Stomach (tissue), 4 donors: Measurements from ENCODE around the gene UHRF1.
"Not testable (repeated sequence)": the region's sequence is repeated elsewhere in the genome, so short reads cannot be mapped to it uniquely, and the experiment has no call there.

Source experiments
- EP300 ChIP-seq: sonication (generic); formaldehyde crosslinking; IDR thresholded peaks from one replicate; pipeline ENCODE4 v1.6.1; 2017; ENCODE audit warnings: antibody characterized with exemption
- POLR2A ChIP-seq, 4 donors: fragments of 450-650 bp; IDR thresholded peaks; one replicate each; pipeline ENCODE4 v1.6.1; 2016; ENCODE audit warnings: antibody characterized with exemption in 4 of 4, control low read depth in 2 of 4, mild to moderate bottlenecking in 1 of 4, moderate library complexity in 1 of 4
- TF ChIP-seq, protein P1 (sequence below), 7 experiments: fragments of 450-650 bp in 4 of 7; fragments of 200-600 bp in 3 of 7; sonication (generic) in 3 of 7; IDR thresholded peaks; one replicate each; pipeline ENCODE4 v1.5.1; 2016 to 2019; ENCODE audit warnings: antibody characterized with exemption in 7 of 7, control low read depth in 2 of 7, mild to moderate bottlenecking in 1 of 7

DNA sequence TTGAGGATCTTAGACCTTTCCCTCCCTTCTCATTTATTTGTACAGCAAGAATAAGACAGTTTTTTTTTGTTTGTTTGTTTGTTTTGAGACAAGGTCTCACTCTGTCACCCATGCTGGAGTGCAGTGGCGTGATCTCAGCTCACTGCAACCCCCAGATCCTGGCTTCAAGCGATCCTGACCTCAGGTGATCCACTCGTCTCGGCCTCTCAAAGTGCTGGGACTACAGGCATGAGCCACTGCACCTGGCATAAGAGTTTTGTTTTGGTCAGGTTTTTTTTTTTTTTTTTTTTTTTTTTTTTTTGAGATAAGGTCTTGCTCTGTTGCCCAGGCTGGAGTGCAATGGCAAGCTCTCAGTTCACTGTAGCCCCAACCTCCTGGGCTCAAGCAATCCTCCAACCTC, 29.2 kb downstream of the UHRF1 start:
- TF ChIP-seq EP300; POLR2A (IDR thresholded peaks at IDR 0.05): not testable (repeated sequence)
- TF ChIP-seq, protein P1, sequence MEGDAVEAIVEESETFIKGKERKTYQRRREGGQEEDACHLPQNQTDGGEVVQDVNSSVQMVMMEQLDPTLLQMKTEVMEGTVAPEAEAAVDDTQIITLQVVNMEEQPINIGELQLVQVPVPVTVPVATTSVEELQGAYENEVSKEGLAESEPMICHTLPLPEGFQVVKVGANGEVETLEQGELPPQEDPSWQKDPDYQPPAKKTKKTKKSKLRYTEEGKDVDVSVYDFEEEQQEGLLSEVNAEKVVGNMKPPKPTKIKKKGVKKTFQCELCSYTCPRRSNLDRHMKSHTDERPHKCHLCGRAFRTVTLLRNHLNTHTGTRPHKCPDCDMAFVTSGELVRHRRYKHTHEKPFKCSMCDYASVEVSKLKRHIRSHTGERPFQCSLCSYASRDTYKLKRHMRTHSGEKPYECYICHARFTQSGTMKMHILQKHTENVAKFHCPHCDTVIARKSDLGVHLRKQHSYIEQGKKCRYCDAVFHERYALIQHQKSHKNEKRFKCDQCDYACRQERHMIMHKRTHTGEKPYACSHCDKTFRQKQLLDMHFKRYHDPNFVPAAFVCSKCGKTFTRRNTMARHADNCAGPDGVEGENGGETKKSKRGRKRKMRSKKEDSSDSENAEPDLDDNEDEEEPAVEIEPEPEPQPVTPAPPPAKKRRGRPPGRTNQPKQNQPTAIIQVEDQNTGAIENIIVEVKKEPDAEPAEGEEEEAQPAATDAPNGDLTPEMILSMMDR (IDR thresholded peaks at IDR 0.05) = not testable (repeated sequence)
